Stimulated activated naive CD8-positive, alpha-beta T cell treated with anti-CD3 and anti-CD28 coated beads, Interleukin-15, Interleukin-2, amounts not matched to agents 100 ng/mL and 50 ng/mL, for 24 hours (primary cell): ENCODE measurements around the gene ALDH2.
"Not testable (repeated sequence)": the region's sequence is repeated elsewhere in the genome, so short reads cannot be mapped to it uniquely, and the experiment has no call there.

Experiments used
- H3K27ac Mint-ChIP-seq: one replicate; pipeline ENCODE4 v1.8.0; 2021; ENCODE audit warnings: mild to moderate bottlenecking, mixed read lengths
- H3K27me3 Mint-ChIP-seq: one replicate; pipeline ENCODE4 v1.8.0; 2021; ENCODE audit warnings: mixed read lengths
- H3K36me3 Mint-ChIP-seq: one replicate; pipeline ENCODE4 v1.8.0; 2021; ENCODE audit warnings: low read depth, mixed read lengths
- H3K4me1 Mint-ChIP-seq: one replicate; pipeline ENCODE4 v1.8.0; 2021; ENCODE audit warnings: low read depth, mixed read lengths
- H3K4me3 Mint-ChIP-seq: one replicate; pipeline ENCODE4 v1.8.0; 2021; ENCODE audit warnings: mild to moderate bottlenecking, mixed read lengths
- H3K9me3 Mint-ChIP-seq: one replicate; pipeline ENCODE4 v1.8.0; 2021; ENCODE audit warnings: mixed read lengths

Gene ALDH2

DNA sequence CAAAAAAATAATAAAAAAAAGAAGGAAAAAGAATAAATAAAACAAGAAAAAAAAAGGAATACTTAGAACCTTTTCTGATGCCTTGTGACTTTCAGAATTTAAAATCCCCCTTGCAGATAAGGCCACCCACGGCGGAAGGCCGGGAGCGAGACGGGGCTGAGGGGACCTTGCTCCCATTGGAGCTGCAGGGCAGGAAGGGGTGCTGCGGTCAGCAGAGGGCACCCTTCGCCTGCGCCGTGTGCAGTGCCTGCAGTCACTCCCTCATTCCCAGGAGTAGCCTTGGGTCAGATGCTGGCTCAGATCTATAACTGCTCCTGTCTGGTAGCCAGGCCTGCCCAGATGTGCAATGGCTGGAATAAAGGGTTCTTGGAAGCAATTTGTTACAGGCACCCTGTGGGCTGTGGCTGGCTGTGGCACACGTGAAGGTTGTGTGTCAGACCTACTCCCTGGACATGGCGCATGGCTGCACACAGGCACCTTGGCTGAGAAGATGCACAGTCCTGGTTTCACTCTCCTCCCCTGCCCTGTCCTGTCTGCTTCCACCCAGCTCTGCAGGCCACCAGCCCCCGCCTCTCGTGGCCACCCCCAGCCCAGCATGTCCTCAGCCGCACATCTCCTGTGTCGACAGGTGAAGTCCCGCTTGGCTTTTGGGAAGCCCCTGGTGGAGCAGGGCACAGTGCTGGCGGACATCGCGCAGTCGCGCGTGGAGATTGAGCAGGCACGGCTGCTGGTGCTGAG, 13.4 kb upstream of the ALDH2 start:
- peaks cover 5% of the 10 kb centered on the region for H3K36me3 Mint-ChIP-seq
- no peak overlapping the region for H3K4me3 Mint-ChIP-seq
- peaks cover 17% of the 10 kb centered on the region for H3K4me1 Mint-ChIP-seq
- H3K27ac Mint-ChIP-seq: no peak overlapping the region
- no peaks in the 10 kb centered on the region for H3K9me3 Mint-ChIP-seq
- H3K27me3 Mint-ChIP-seq: no peaks in the 10 kb centered on the region

DNA sequence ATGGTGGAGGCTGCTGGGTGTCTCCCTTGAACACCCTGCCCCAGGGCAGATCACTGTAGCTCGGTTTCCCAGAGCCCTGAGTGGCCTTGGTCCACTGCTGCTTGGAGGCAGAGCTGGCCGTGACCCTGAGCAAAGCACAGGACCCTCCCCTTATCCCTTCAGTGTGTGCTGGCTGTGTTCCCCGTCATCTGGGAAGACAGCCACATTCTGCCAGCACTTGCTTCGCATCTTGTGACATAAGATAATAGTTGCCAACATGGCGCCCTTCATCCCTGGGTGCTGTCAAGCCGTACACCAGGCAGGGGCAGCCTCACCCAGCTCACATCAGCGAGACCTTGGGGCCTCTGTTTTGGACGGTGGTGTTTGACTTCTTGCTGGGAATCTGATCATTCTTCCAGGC, 12.1 kb upstream of the ALDH2 start:
- no peaks in the 10 kb centered on the region for H3K27me3 Mint-ChIP-seq
- peaks cover 3% of the 10 kb centered on the region for H3K36me3 Mint-ChIP-seq
- H3K27ac Mint-ChIP-seq: no peak overlapping the region

DNA sequence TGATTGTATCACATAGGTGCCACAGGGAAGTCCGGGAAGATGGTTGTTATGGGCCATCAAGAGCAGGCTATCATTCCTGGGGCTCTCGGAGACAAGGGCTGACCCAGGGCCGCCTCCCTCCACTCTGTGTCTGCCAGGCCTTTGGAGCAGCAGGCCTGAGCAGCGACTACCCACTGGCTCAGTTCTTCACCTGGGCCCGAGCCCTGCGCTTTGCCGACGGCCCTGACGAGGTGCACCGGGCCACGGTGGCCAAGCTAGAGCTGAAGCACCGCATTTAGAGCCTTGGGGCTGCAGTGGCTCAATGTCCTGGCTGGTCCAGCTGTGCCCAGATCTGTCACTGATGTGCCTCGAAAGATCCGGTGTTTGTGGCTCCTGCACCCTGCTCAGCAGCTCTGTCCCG, 10.5 kb upstream of the ALDH2 start:
- no peak overlapping the region for H3K4me3 Mint-ChIP-seq
- H3K36me3 Mint-ChIP-seq: peaks cover 3% of the 10 kb centered on the region
- H3K4me1 Mint-ChIP-seq: peaks cover 20% of the 10 kb centered on the region
- no peak overlapping the region for H3K27ac Mint-ChIP-seq
- H3K27me3 Mint-ChIP-seq: no peaks in the 10 kb centered on the region
- H3K9me3 Mint-ChIP-seq: no peaks in the 10 kb centered on the region

More for the DNA sequence above, 12.1 kb upstream of the ALDH2 start:
- Mint-ChIP-seq H3K4me1 (peaks cover 20% of the 10 kb centered on the region), H3K4me3 (no peak overlapping the region), H3K9me3 (no peaks in the 10 kb centered on the region)

DNA sequence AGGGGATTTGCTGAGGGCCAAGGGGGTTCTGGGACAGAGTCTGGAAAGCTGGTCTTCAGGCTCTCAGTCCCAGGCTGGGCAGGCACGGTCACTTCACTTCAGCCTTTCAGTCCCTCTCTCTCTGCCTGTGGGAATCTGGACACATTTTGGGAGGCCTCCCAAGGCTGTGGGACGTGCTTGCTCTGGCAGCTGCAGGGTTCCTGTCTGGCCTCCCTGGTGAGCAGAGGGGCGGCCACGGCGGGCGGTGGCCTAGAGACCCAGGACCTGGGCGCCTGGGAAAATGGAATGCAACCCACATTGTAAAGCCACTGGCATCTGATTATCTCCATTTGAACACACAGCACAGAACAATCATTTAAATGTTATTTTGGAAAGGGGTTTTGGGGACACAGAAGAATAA, 10.1 kb upstream of the ALDH2 start:
- Mint-ChIP-seq H3K27ac (no peak overlapping the region), H3K9me3 (no peaks in the 10 kb centered on the region), H3K36me3 (peaks cover 3% of the 10 kb centered on the region), H3K4me3 (no peak overlapping the region), H3K4me1 (peaks cover 22% of the 10 kb centered on the region), H3K27me3 (no peaks in the 10 kb centered on the region)

DNA sequence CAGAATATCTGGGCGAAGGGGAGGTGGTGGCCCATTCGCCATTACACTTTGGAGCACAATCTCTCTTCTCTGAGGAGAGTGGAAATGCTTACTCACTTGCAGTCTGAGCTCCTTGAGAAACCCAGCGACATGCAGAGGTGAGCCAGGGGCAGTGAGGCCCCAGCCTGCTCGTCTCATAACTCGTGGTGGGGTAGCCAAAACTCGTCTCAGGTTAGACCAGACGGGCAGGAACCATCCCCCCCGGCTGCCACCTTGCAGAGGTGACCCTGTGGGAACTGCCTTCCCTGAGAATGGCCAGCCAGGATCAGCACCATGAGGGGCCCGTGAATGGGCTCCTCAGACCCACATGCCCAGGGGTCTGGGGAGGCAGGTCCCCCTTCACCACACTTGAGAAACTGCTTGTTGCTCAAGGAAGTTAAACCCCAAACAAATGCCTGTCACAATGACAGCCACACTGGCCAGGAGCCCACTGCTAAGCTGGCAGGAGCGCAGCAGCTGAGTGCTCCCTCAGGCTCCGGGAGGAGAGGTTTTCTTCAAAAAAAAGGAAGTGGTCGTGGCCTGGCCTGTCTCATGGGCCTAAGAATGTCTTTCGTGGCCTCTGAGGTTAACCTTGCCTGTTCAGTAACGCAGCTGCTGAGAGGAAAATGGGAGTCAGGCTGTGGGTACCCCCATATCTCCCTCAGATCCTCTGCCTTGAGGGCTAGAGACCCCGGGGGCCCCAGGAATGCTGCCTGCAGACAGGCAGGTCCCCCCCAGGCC, 9.2 kb upstream of the ALDH2 start:
- H3K27me3 Mint-ChIP-seq: no peaks in the 10 kb centered on the region
- no peaks in the 10 kb centered on the region for H3K9me3 Mint-ChIP-seq
- no peak overlapping the region for H3K27ac Mint-ChIP-seq
- H3K4me1 Mint-ChIP-seq: peaks cover 27% of the 10 kb centered on the region
- H3K36me3 Mint-ChIP-seq: peaks cover 3% of the 10 kb centered on the region
- H3K4me3 Mint-ChIP-seq: no peak overlapping the region

DNA sequence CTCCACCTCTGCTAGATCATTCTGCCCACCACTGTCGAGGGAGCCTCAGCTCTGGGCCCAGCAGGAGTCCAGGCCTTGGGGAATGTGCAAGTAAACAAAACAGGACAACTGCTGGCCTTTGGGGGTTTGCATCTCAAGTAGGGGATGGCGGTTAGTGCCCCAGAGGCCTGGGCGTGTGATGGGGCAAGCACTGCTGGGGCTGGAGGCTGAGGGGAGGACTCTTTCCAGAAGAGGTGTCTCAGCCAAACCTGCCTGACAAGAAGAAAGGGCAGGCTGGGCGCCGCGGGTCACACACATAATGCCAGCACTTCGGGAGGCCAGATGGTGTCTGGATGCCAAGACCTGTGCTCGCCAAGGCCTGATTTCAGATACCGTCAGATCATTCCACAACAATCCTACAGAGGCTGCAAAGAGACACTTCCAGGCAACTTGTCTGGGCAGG, 8.6 kb upstream of the ALDH2 start:
- H3K9me3 Mint-ChIP-seq: no peaks in the 10 kb centered on the region
- peaks cover 32% of the 10 kb centered on the region for H3K4me1 Mint-ChIP-seq
- no peak overlapping the region for H3K4me3 Mint-ChIP-seq
- peaks cover 4% of the 10 kb centered on the region for H3K27me3 Mint-ChIP-seq
- H3K36me3 Mint-ChIP-seq: peaks cover 2% of the 10 kb centered on the region
- no peak overlapping the region for H3K27ac Mint-ChIP-seq

DNA sequence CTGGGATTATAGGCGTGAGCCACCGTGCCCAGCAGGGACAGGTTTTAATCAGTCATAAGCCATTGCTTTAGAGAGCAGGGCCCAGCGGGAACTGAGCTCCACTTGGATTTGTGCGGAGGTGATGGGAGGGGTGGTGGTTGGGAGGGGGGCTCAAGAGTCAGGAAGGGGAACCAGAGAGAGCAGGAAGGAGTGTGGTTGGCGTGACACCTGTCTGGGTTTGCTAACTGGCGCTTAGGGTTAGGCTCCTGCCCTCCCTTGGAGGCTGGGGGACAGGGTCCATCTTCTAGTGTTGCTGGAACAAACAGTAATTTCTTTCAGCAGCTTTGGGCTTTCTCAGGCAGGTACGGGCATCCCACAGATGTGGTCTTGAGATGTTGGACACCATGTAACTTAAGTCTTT, 7.5 kb upstream of the ALDH2 start:
- peak overlapping the region; percentile 74 for H3K27ac Mint-ChIP-seq
- H3K9me3 Mint-ChIP-seq: no peaks in the 10 kb centered on the region
- no peak overlapping the region for H3K4me3 Mint-ChIP-seq
- H3K36me3 Mint-ChIP-seq: no peaks in the 10 kb centered on the region
- peaks cover 32% of the 10 kb centered on the region for H3K4me1 Mint-ChIP-seq
- H3K27me3 Mint-ChIP-seq: peaks cover 5% of the 10 kb centered on the region

DNA sequence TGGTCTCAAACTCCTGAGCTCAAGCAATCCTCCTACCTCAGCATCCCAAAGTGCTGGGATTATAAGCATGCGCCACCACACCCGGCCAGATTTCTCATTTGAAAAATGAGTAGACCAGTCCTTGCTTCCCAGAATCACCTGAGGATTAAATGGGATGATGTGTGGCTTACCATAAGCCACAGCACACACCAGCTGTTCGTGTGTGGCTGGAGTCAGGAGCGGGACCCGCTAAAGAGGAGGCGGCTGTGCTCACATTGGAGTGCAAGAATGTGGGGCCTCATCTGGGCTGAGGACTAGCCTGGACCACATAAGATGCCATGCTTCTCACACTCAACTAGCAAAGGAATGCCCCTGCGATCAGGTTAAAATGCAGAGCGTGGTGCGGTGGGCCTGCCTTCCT, 6.7 kb upstream of the ALDH2 start:
- no peaks in the 10 kb centered on the region for H3K9me3 Mint-ChIP-seq
- no peak overlapping the region for H3K4me3 Mint-ChIP-seq
- H3K27me3 Mint-ChIP-seq: peaks cover 10% of the 10 kb centered on the region
- no peaks in the 10 kb centered on the region for H3K36me3 Mint-ChIP-seq
- H3K4me1 Mint-ChIP-seq: peaks cover 37% of the 10 kb centered on the region
- H3K27ac Mint-ChIP-seq: no peak overlapping the region

DNA sequence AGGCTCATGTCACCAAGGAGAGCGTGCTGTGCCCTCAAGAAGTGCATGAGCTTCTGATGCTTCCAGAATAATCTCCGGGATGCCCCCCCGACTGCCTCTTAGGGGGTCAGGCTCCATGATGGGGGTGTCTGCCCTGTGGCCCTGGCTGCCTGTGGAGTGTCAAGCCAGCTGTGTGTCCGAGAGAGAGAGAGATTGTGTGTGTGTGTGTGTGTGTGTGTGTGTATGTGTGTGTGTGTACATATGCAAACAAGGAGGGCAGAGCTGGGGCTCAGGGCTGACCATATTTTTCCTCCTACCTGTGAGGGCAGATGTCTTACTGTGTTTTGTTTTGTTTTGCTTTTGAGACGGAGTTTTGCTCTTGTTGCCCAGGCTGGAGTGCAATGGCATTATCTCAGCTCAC, 5.6 kb upstream of the ALDH2 start:
- H3K36me3 Mint-ChIP-seq: no peaks in the 10 kb centered on the region
- peaks cover 48% of the 10 kb centered on the region for H3K4me1 Mint-ChIP-seq
- H3K27me3 Mint-ChIP-seq: peaks cover 15% of the 10 kb centered on the region
- no peak overlapping the region for H3K4me3 Mint-ChIP-seq
- H3K27ac Mint-ChIP-seq: no peak overlapping the region
- H3K9me3 Mint-ChIP-seq: no peaks in the 10 kb centered on the region

DNA sequence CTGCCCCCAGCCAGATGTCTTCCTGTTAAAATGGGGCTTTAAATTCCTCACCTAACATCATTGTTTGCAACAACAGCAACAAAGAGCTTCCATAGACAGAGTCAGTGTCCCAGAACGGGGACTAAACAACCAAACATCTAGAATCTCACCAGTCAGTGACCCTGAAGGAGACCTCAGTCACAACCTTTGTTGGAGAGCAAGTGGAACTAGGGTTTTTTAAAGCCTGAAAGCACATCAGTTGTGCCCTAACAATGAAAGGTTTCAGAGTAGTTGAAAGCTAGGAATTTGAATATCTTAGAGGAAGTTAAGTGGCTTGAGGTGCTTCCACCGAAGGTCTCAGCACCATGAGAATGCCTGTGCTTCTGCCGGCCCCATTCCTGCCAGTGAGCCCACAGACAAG, 5.0 kb upstream of the ALDH2 start:
- Mint-ChIP-seq H3K9me3 (no peaks in the 10 kb centered on the region), H3K4me1 (peaks cover 51% of the 10 kb centered on the region), H3K27ac (no peak overlapping the region), H3K36me3 (no peaks in the 10 kb centered on the region), H3K4me3 (no peak overlapping the region), H3K27me3 (peaks cover 19% of the 10 kb centered on the region)

DNA sequence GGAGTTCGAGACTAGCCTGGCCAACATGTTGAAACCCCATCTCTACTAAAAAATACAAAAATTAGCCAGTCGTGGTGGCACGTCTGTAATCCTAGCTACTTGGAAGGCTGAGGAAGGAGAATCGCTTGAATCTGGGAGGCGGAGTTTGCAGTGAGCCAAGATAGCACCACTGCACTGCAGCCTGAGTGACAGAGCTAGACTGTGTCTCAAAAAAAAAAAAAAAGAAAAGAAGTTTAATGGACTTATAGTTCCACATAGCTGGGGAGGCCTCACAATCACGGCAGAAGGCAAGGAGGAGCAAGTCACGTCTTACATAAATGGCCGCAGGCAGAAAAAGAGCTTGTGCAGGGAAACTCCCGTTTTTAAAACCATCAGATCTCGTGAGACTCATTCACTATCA, 3.2 kb upstream of the ALDH2 start:
- peaks cover 48% of the 10 kb centered on the region for H3K4me1 Mint-ChIP-seq
- H3K27ac Mint-ChIP-seq: not testable (repeated sequence)

DNA sequence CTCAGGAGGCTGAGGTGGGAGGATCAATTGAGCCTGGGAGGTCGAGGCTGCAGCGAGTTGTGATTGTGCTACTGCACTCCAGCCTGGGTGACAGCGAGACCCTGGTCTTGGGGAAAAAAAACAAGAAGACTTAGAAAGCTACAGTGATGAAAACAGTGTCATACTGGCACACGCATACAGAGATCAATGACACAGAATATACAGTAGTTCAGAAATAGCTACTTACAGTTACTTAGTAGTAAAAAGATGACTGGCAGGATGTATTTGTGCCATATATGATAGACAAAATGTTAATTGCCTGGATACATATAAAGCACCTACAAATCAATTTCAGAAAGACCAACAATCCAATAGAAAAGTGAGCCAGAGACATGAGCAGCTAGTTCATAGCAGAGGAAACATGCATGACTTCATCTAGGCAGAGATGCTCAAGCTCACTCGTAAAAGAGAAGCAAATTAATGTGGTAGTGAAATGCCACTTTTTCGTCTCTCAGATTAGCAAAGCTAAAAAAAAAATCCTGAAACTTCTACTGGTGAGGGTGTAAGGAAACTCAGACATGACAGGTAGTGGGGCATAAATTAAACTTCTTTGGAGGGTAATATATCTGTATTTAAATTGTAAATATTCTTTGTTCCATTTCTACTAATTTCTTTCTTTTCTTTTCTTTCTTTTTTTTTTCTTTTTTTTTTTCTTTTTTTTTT, 2.5 kb upstream of the ALDH2 start:
- peaks cover 48% of the 10 kb centered on the region for H3K4me1 Mint-ChIP-seq

More for the DNA sequence above, 3.2 kb upstream of the ALDH2 start:
- H3K36me3 Mint-ChIP-seq, H3K9me3 Mint-ChIP-seq, H3K4me3 Mint-ChIP-seq: not testable (repeated sequence)
- H3K27me3 Mint-ChIP-seq: peaks cover 26% of the 10 kb centered on the region

DNA sequence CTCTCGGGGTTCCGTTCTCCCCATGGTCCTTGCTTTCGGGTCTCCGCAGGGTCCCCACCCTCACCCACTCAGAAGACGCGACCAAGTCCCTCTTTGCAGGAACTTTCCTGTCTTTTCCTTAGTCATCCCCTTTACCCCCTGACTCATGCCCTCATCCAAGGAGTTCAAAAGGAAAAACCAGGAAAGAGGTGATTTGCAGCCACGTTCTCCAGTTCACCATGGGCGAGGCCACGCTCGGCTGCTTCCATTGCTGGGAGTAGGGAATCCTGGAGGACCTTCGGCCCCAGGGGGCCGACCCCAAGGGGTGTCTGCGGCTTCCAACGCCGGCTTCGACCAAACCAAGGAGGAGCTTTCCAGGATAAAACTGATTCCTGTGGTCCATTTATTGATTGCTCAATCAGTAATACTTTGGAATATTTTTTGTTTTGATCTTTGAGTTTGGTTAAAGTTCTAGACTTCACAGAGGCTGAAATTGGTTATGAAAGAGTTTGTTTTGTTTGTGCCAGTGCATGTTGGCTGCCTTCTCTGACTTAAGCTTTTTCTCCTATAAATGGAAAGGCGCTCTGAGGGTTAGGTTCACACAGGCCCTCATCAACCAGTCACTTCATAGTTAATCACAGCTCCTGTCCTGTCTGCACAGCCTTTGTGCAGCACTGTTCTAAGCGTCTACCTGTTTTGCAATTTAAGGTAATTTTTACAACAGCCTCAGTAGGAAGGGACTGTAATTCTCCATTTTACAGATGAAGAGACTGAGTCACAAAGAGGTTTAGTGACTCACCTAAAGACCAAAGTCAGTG, 827 bp downstream of the ALDH2 start:
- Mint-ChIP-seq H3K36me3 (no peaks in the 10 kb centered on the region), H3K27ac (peak overlapping the region; percentile 38), H3K9me3 (no peaks in the 10 kb centered on the region), H3K27me3 (peaks cover 26% of the 10 kb centered on the region), H3K4me1 (peaks cover 38% of the 10 kb centered on the region), H3K4me3 (peak overlapping the region; percentile 78)

More for the DNA sequence above, 2.5 kb upstream of the ALDH2 start:
- Mint-ChIP-seq H3K9me3 (no peaks in the 10 kb centered on the region), H3K27me3 (peaks cover 26% of the 10 kb centered on the region), H3K27ac (peak overlapping the region; percentile 30), H3K36me3 (no peaks in the 10 kb centered on the region), H3K4me3 (peak overlapping the region; percentile 40)

DNA sequence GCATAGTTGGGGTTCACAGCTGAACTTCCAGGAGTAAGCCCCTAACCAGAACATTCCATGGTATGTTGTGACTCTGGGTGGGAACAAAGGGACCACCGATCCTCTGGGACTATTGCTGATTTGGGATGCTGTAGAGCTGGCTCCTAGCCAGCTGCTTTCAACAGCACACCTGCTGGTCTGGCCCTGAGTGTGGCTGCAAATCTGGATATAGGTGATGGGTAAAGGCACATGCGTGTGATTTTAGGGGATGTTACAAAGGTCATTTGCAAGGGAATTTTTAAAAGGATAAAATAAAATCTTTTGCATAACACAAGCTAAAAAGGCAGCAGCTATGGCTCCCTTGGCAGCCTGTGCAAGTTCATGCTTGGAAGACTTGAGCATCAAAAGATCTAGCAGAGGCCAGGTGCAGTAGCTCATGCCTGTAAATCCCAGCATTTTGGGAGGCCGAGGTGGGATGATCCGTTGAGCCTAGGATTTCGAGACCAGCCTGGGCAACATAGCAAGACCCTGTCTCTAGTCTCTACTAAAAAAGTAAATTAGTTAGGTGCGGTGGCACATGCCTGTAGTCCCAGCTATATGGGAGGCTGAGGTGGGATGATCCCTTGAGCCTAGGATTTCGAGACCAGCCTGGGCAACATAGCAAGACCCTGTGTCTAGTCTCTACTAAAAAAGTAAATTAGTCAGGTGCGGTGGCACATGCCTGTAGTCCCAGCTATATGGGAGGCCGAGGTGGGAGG, 1.6 kb downstream of the ALDH2 start:
- Mint-ChIP-seq H3K27ac (no peak overlapping the region), H3K36me3 (no peaks in the 10 kb centered on the region), H3K4me3 (no peak overlapping the region), H3K9me3 (no peaks in the 10 kb centered on the region), H3K27me3 (peaks cover 22% of the 10 kb centered on the region), H3K4me1 (peaks cover 33% of the 10 kb centered on the region)
